Left renal cortex interstitium (tissue), 4 donors: Measurements from ENCODE around the gene ARL5A. TPM values are rescaled to one million over a fixed set of nuclear protein-coding genes. Genes with fewer than 3 reads are reported as not detected.

Experiments used
- DNase-seq, 4 donors: peaks; one replicate each; pipeline ENCODE4 v3.0.0-alpha.2; 2013; ENCODE audit warnings: low read depth in 4 of 4, low spot score in 2 of 4, missing footprints in 1 of 4
- polyA plus RNA-seq, 4 donors: library from polyadenylated mRNA; unstranded; fragments of 120-200 nt; gene quantifications; one replicate each; pipeline ENCODE4 v1.2.1, GENCODE V29; 2013; ENCODE audit not compliant: insufficient read length in 4 of 4

Gene ARL5A
- polyA plus RNA-seq, 4 donors: 38.2 to 45.2 (median 43.1) TPM

GRCh38 chr2:151841047-151841424, 12.8 kb upstream of the ARL5A start:
- DNase-seq: no peak

GRCh38 chr2:151840216-151841046, 12.2 kb upstream of the ARL5A start:
- DNase-seq: no peak

GRCh38 chr2:151837926-151838325, 9.7 kb upstream of the ARL5A start:
- DNase-seq: no peak

GRCh38 chr2:151833984-151834383, 5.8 kb upstream of the ARL5A start:
- DNase-seq: no peak

- DNase-seq: no peak
These were observed 2.7 kb upstream of the ARL5A start for GRCh38 chr2:151830961-151831360.

GRCh38 chr2:151828890-151829324, 686 bp upstream of the ARL5A start:
- DNase-seq: no peak

- peak in 3 of 4 donors; percentile 32 to 47 (median 44) for DNase-seq
These were observed 568 bp downstream of the ARL5A start for GRCh38 chr2:151827564-151828142.

- DNase-seq: no peak
These were observed 1.5 kb downstream of the ARL5A start for GRCh38 chr2:151826737-151827157.

GRCh38 chr2:151824886-151825285, 3.3 kb downstream of the ARL5A start:
- no peak for DNase-seq

GRCh38 chr2:151823651-151824050, 4.6 kb downstream of the ARL5A start:
- no peak for DNase-seq

GRCh38 chr2:151819920-151820319, 8.3 kb downstream of the ARL5A start:
- no peak for DNase-seq

- no peak for DNase-seq
These were observed 10.3 kb downstream of the ARL5A start for GRCh38 chr2:151817929-151818328.

- no peak for DNase-seq
These were observed 11.4 kb downstream of the ARL5A start for GRCh38 chr2:151816843-151817242.

- no peak for DNase-seq
These were observed 12.3 kb downstream of the ARL5A start for GRCh38 chr2:151815821-151816489.

- DNase-seq: no peak
These were observed 17.7 kb downstream of the ARL5A start for GRCh38 chr2:151810489-151810888.

GRCh38 chr2:151809073-151809383, 19.2 kb downstream of the ARL5A start:
- no peak for DNase-seq

- DNase-seq: no peak
These were observed 19.8 kb downstream of the ARL5A start for GRCh38 chr2:151808258-151809072.

- DNase-seq: no peak
These were observed 22.3 kb downstream of the ARL5A start for GRCh38 chr2:151805961-151806360.

- no peak for DNase-seq
These were observed 22.9 kb downstream of the ARL5A start for GRCh38 chr2:151805343-151805742.

GRCh38 chr2:151803811-151804210, 24.4 kb downstream of the ARL5A start:
- no peak for DNase-seq

GRCh38 chr2:151802315-151802714, 25.9 kb downstream of the ARL5A start:
- DNase-seq: no peak
